Thoracic aorta (tissue), 2 donors: ENCODE data around the gene CHRM5. TPM values are rescaled to one million over a fixed set of nuclear protein-coding genes. Genes with fewer than 3 reads are reported as not detected.
"Not testable (repeated sequence)": the region's sequence is repeated elsewhere in the genome, so short reads cannot be mapped to it uniquely, and the experiment has no call there.

Experiments used
- ATAC-seq: fragments of 150-250 bp; one replicate; pipeline ENCODE4 v1.8.0; 2017; ENCODE audit warnings: low read depth; ENCODE audit not compliant: insufficient number of reproducible peaks, low FRiP score
- DNase-seq: peaks from one replicate; pipeline ENCODE4 v3.0.0-alpha.2; 2020; ENCODE audit warnings: low spot score
- H3K27ac ChIP-seq, 2 donors: fragments of 200-600 bp; sonication (generic); 1 replicate in 1 of 2; 2 replicates in 1 of 2; pipeline ENCODE4 v1.5.1; 2016; ENCODE audit warnings: mild to moderate bottlenecking in 2 of 2, moderate library complexity in 2 of 2
- H3K27me3 ChIP-seq: fragments of 200-600 bp; sonication (generic); replicated peaks from 2 replicates; pipeline ENCODE4 v1.6.0; 2016; ENCODE audit warnings: mild to moderate bottlenecking; ENCODE audit not compliant: insufficient read depth
- H3K36me3 ChIP-seq: fragments of 200-600 bp; sonication (generic); one replicate; pipeline ENCODE4 v1.5.1; 2016
- H3K4me1 ChIP-seq, 2 donors: fragments of 200-600 bp; sonication (generic); 1 replicate in 1 of 2; 2 replicates in 1 of 2; pipeline versions ENCODE4 v1.5.1 to v1.6.0; 2016; ENCODE audit warnings: low read depth in 2 of 2, mild to moderate bottlenecking in 1 of 2; ENCODE audit not compliant: control insufficient read depth in 1 of 2
- H3K4me3 ChIP-seq: fragments of 200-600 bp; sonication (generic); 2 replicates; pipeline ENCODE4 v1.5.1; 2016; ENCODE audit warnings: mild to moderate bottlenecking
- H3K9me3 ChIP-seq: fragments of 200-600 bp; sonication (generic); 2 replicates; pipeline ENCODE4 v1.5.1; 2016
- CTCF ChIP-seq: fragments of 200-600 bp; sonication (generic); IDR thresholded peaks from one replicate; pipeline ENCODE4 v1.5.1; 2019; ENCODE audit warnings: antibody characterized with exemption
- total RNA-seq, 2 donors: library from RNA; depleted of rRNA; stranded (reverse); fragments of >200 nt; gene quantifications; one replicate each; pipeline versions ENCODE4 v1.1.0 to v1.2.3, GENCODE V29; 2016

Gene CHRM5
- total RNA-seq, 2 donors from 2014 or later = not detected

GRCh38 chr15:34013746-34014145, 45.4 kb downstream of the CHRM5 start:
- H3K4me1 ChIP-seq = no peaks in the 10 kb centered on the region
- TF ChIP-seq CTCF = no peak
- H3K4me3 ChIP-seq = no peak overlapping the region
- no peaks in the 10 kb centered on the region for H3K9me3 ChIP-seq
- no peak overlapping the region for H3K27ac ChIP-seq
- no peak for DNase-seq
- ATAC-seq = no peak
- H3K27me3 ChIP-seq = no peaks in the 10 kb centered on the region
- H3K36me3 ChIP-seq = no peaks in the 10 kb centered on the region

- no peak for ATAC-seq
- Histone ChIP-seq H3K27ac (no peak overlapping the region), H3K36me3 (no peaks in the 10 kb centered on the region)
Observed at GRCh38 chr15:34014556-34014955, 46.3 kb downstream of the CHRM5 start.

GRCh38 chr15:34018021-34018645, 49.8 kb downstream of the CHRM5 start:
- no peak overlapping the region for H3K27ac ChIP-seq
- H3K9me3 ChIP-seq = no peaks in the 10 kb centered on the region
- no peak overlapping the region for H3K4me3 ChIP-seq
- H3K27me3 ChIP-seq = no peaks in the 10 kb centered on the region
- no peak for TF ChIP-seq CTCF
- no peaks in the 10 kb centered on the region for H3K4me1 ChIP-seq
- DNase-seq = no peak
- no peaks in the 10 kb centered on the region for H3K36me3 ChIP-seq
- ATAC-seq = no peak

More at GRCh38 chr15:34014556-34014955, 46.3 kb downstream of the CHRM5 start:
- H3K4me1 ChIP-seq = no peaks in the 10 kb centered on the region
- H3K9me3 ChIP-seq = no peaks in the 10 kb centered on the region
- no peak overlapping the region for H3K4me3 ChIP-seq
- DNase-seq = no peak
- TF ChIP-seq CTCF = no peak
- H3K27me3 ChIP-seq = no peaks in the 10 kb centered on the region

- H3K27ac ChIP-seq, H3K4me1 ChIP-seq, H3K9me3 ChIP-seq, H3K27me3 ChIP-seq, DNase-seq, H3K36me3 ChIP-seq, ATAC-seq, H3K4me3 ChIP-seq: not testable (repeated sequence)
Observed at GRCh38 chr15:34018738-34019137, 50.4 kb downstream of the CHRM5 start.

GRCh38 chr15:34019369-34019990, 51.2 kb downstream of the CHRM5 start:
- no peaks in the 10 kb centered on the region for H3K27me3 ChIP-seq
- ATAC-seq (no peak), DNase-seq (no peak)
- H3K4me3 ChIP-seq = no peak overlapping the region
- H3K9me3 ChIP-seq = no peaks in the 10 kb centered on the region
- no peaks in the 10 kb centered on the region for H3K4me1 ChIP-seq
- H3K36me3 ChIP-seq = no peaks in the 10 kb centered on the region
- no peak for TF ChIP-seq CTCF
- no peak overlapping the region for H3K27ac ChIP-seq
